DMS79 (cell line): ENCODE results near the gene DNAJC4.
"Not testable (repeated sequence)": the region's sequence is repeated elsewhere in the genome, so short reads cannot be mapped to it uniquely, and the experiment has no call there.

Experiments used
- DNase-seq: peaks from one replicate; lab custom pipeline; 2025; lab: John Stamatoyannopoulos, UW

DNAJC4 gene

DNA sequence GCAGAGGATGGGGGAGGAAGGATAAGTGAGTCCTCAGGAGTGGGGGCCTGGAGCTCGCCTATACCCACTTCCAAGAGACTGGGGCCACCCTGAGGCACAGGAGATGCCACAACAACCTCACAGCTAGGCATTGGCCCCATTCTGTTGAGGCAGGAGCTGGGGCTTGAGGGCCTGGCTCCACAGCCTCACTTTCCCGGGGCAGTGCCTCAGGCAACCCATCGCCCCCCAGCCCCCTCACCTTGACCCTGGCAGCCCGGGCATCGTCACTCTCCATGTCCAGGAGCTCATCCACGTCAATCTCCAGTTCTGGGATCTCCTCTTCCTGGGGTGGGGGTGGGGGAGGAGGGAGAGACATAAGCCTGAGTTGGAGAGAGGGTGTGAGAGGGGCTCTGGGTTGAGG is 14.6 kb downstream of the DNAJC4 start:
- no peak for DNase-seq

- no peak for DNase-seq
Observed at GRCh38 chr11:64245401-64245796, 15.1 kb downstream of the DNAJC4 start.

GRCh38 chr11:64245797-64246620 is 15.7 kb downstream of the DNAJC4 start:
- DNase-seq = peak; percentile 30

- not testable (repeated sequence) for DNase-seq
Observed at GRCh38 chr11:64246621-64246870, 16.2 kb downstream of the DNAJC4 start.

DNA sequence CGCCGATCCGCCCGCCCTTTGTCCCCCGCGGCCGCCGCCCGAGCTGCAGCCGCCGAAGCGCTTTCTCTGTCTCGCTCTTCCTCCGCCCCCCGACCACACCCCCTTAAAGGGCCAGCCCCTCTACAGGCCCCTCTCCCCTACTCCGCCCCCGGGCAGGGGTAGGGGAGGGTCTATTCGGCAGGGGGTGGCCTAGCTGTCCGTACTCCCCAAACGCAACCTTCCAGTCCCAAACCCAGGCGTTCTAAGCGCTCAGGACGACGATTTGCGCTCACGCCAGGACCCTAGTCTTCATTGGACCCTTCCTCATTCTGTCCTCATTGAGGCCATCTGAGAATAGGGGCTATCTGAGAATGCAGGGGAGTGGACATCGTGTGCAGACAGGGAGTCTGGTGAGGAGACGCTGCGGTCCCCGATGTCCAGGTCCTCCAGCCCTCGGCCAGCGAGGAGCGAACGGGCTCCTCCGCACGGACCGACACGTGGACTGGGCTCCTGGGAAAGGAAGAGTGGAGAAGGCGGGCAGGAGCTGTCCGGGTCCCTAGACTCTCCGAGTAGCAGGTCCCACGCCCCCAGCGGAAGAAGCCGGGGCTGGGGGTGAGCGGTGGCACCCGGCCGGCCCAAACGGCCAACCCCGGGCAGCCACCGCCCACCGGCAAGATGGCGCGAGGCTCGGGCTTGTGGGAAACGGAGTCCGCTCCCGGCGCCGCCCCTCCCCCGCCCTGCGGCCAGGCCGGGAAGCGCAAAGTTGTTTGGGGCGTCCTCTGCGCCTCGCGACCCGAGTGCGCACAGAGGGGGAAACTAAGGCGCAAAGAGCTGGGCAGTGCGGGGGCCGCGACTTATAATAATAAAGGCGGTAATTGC is 16.8 kb downstream of the DNAJC4 start, which contains the start of gene PPP1R14B:
Gene PPP1R14B (minus strand): TSS at position 73 of the 858 bp plus-strand sequence. CDS start 270 bp downstream, outside the sequence.
- peak; percentile 76 for DNase-seq

- DNase-seq = no peak
Observed at GRCh38 chr11:64247729-64248531, 17.6 kb downstream of the DNAJC4 start.

- DNase-seq = no peak
Observed at GRCh38 chr11:64248578-64248977, 18.2 kb downstream of the DNAJC4 start.

GRCh38 chr11:64249038-64249437 is 18.7 kb downstream of the DNAJC4 start:
- DNase-seq = no peak

DNA sequence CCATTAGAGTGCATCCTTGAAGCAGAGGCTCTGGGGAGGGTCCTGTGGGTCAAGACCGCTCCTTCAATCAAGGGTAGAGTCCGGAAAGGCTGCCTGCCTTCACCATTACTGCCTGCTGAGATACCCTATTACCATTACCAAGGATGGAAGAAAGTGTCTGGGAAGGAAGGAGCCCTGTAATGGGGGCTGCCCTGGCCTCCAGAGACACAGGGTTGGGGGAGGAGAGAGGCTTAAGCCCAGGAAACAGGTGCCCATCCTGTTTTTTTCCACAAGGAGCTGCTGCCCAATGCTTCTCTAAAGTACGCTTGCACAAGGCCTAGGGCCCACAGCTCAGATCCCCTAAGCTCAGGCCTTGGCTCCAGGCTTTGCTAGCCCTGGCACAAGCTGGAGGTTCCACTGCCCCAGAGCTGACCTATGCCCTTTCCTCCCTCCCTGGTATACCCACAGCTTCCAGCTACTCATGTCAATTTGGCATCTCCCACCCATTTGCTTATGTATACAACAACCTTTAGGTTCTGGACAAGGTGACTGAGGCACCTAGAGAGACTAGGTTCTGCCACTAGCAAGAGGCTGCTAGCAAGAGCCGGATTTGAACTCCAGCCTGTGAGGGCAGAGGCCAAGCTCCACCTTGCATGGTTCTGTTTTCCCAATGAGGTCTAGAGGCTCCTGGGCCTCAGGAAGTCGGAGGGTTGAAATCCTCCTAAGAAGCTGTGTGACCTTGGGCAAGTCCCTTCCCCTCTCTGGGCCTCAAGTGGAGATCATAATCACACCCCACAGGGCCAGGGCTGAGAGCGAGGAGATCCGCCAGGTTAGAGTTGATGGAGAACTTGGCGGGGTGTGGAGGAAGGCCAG is 19.4 kb downstream of the DNAJC4 start:
- DNase-seq = no peak

DNA sequence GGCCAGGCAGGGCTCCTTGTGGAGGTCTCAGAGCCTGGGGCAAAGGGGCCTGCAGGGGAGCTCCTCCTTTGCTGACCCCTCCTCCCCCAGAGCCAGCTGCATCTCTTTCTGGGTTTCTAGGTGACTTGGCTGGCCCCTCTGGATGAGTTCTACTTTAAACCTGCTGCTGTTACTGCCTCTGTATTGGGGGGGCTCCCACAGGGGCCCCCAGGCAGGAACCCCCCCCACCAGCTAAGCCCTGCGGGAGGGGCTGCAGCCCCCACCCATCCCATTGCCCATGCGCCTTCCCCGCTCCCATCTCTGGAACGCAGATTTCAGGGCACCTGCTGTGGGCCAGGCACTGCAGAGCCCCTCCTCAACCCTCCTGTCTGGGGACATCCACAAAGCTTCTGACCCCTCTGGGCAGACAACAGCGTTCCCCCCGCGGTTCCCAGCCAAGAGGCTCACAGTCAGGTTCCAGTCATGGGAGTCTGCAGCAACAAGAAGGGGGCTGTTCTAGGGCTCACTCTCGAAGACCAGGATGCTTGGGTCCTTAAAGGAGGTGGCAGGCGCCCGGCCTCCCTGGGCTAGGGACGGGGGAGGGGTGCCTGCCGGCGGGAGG is 20.2 kb downstream of the DNAJC4 start:
- peak; percentile 49 for DNase-seq

DNA sequence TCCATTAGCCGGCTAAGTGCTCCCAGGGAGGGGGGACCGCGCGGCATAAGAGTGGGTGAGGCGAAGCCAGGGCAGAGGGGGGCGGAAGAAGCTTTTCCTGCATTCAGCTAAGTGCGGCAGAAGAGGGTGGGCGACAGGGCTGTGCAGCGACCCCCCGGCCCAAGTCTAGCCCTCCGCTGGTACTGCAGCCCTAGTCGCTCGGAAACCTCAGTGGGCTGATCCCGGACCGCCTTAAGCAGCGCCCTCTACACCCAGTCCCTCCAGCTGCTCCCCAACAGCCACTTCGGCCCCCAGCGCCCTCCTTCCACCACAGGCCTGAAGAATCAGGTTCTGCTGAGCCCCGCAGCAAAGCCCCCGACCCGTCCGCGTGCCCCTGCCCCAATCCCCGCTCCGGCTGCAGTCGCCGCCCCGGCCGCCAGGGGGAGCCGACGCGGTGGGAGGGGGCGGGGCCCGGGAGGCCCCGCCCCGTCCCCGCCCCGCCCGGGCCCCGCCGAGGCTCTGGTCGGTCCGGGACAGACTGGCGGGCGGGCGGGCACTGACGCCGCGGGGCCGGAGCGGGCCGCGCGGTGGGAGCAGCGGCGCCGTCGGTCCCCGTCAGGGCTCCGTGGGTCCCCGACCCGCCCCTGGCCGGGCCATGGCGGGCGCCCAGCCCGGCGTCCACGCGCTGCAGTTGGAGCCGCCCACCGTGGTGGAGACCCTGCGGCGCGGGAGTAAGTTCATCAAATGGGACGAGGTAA is 20.8 kb downstream of the DNAJC4 start, which contains the start of gene PLCB3:
Gene PLCB3 (plus strand): TSS at position 515 of the 737 bp plus-strand sequence. CDS start 120 bp downstream, at position 635.
- DNase-seq = no peak

GRCh38 chr11:64251753-64252002 is 21.3 kb downstream of the DNAJC4 start:
- no peak for DNase-seq

DNA sequence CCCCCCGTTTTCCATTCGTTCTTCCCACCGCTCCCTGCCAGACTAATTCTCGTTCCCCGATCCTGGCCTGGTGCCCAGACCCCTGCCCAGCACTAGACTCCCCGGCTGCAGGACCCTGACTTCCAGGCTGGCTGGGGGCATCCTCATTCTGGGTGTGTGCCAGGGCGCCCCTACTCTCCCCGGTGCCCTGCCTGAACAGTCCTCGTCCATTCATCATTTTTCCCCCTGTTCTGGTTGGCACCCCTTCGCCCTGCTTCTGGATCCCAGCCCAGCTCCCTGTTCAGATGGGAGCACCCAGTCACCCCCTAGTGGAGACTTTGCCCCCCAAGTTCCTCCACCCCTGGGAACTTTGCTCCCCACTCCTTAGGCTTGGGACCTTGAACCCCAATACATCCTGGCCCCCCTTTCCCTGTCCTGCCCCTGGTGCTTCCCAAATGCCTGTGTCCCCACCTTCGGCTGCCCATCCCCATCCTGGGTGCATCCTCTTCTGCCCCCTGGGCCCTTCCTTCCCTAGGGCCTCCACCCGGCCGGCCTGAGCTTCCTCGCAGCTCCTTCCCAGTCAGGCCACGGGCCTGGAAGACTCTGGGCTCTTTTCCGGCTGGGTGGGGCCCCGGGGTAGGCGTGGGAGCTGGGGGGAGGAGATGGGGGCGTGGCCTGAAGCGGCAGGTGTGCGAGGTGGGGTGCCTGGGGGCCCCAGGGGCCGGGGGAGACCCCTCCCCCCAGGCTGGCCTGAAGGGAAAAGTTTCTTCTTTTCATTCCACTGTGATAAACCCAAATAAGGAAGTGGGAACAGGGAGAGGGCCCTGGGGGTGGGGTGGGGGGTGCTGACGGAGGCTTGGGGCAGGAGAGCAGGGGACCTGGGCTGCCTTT is 21.9 kb downstream of the DNAJC4 start:
- no peak for DNase-seq

DNA sequence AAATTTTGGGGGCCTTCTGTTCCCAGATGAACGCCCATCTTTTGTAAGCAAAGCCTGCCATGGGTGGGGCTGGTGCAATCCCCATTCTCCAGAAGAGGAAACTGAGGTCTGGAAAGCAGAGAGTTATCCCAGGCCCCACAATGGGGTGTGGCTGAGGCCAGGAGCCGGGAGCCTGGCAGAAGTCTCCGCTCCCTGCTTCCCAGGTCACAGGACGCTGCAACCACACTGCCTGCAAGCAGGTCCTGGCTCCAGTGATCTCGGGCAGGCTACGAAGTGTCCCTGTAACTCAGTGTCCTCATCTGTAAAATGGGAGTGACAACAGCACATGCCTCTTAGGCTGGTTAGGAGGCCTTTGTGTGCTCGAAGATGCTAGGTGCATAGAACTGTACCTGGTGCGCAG is 22.7 kb downstream of the DNAJC4 start:
- DNase-seq = no peak

GRCh38 chr11:64253481-64253880 is 23.1 kb downstream of the DNAJC4 start:
- no peak for DNase-seq

GRCh38 chr11:64254326-64254725 is 24.0 kb downstream of the DNAJC4 start:
- DNase-seq = no peak

DNA sequence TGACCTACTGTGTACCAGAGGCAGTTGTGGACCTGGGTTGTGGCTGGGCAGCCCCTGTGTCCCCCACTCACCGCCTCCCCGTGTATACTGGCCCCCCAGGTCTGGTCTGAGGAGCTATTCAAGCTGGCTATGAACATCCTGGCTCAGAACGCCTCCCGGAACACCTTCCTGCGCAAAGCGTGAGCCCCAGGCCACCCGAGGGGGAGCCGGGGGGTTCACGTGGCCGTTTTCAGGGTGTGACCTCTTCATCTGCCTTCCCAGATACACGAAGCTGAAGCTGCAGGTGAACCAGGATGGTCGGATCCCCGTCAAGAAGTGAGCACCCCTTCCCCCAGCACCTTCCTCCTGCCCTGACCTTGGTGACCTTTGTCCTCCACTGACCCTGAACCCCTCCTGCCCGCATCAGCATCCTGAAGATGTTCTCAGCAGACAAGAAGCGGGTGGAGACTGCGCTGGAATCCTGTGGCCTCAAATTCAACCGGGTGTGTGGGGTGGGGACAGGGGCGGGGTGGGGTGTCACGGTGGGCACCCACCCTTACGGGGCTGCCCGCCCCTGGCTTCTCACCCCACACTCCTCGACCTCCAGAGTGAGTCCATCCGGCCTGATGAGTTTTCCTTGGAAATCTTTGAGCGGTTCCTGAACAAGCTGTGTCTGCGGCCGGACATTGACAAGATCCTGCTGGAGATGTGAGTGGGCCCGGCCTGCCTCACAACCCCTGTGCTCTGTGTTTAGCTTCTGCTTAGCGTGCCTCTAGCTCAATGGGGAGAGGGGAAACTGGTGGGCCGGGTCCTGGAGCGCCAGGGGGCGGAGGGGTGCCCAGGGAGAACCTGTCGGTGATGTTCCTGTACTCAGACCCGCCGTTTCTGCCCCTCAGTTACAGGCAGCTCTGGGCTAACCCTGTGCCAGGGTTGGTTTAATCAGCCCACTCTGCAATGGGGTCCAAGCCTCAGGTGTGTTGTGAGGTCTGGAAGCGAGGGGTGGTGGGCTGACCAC is 25.1 kb downstream of the DNAJC4 start:
- no peak for DNase-seq

DNA sequence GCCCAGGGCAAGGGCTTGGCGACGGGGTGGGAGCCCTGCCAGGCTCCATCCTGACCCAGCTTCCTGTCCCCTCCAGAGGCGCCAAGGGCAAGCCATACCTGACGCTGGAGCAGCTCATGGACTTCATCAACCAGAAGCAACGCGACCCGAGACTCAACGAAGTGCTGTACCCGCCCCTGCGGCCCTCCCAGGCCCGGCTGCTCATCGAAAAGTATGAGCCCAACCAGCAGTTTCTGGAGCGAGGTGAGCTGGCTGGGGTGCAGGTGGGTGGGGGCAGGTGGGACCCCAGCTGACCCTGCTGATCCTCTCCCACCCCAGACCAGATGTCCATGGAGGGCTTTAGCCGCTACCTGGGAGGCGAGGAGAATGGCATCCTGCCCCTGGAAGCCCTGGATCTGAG is 26.0 kb downstream of the DNAJC4 start:
- no peak for DNase-seq
